Gastroesophageal sphincter (tissue), 3 donors: Measurements from ENCODE around the gene RTF2.

ENCODE experiments used
- CTCF ChIP-seq, 4 experiments: fragments of 200-600 bp in 2 of 4; fragments of 450-650 bp in 2 of 4; sonication (generic) in 1 of 4; IDR thresholded peaks; one replicate each; pipeline ENCODE4 v1.5.1; 2017 to 2019; ENCODE audit warnings: antibody characterized with exemption in 4 of 4, mild to moderate bottlenecking in 2 of 4, moderate library complexity in 2 of 4
- POLR2AphosphoS5 ChIP-seq: sonication (generic); formaldehyde crosslinking; IDR thresholded peaks from one replicate; pipeline ENCODE4 v1.6.1; 2017; ENCODE audit warnings: antibody characterized with exemption

GRCh38 chr20:56552911-56553629 lies 84.6 kb downstream of the RTF2 start:
- no peak for TF ChIP-seq POLR2AphosphoS5
- TF ChIP-seq CTCF (IDR thresholded peaks at IDR 0.05), result no peak
